Osteocyte (in vitro differentiated cells): ENCODE measurements around the gene MAP3K20. TPM values are rescaled to one million over a fixed set of nuclear protein-coding genes. Genes with fewer than 3 reads are reported as not detected.
A peak's percentile ranks its signal among the peaks of the same experiment; 100 is the strongest.

Experiments
- DNase-seq: peaks from one replicate; pipeline ENCODE4 v3.0.0; 2021; ENCODE audit warnings: mixed read lengths; ENCODE audit not compliant: unreplicated experiment; ENCODE audit errors: extremely low spot score
- H3K27ac Mint-ChIP-seq: one replicate; pipeline ENCODE4 v1.8.0; 2021; ENCODE audit warnings: mild to moderate bottlenecking, mixed read lengths; ENCODE audit not compliant: unreplicated experiment
- H3K27me3 Mint-ChIP-seq: one replicate; pipeline ENCODE4 v1.8.0; 2021; ENCODE audit warnings: mixed read lengths; ENCODE audit not compliant: unreplicated experiment
- H3K36me3 Mint-ChIP-seq: one replicate; pipeline ENCODE4 v1.8.0; 2021; ENCODE audit warnings: mixed read lengths; ENCODE audit not compliant: unreplicated experiment
- H3K4me1 Mint-ChIP-seq: one replicate; pipeline ENCODE4 v1.8.0; 2021; ENCODE audit warnings: mixed read lengths; ENCODE audit not compliant: unreplicated experiment
- H3K4me3 Mint-ChIP-seq: one replicate; pipeline ENCODE4 v1.8.0; 2021; ENCODE audit warnings: mild to moderate bottlenecking, moderate library complexity, mixed read lengths; ENCODE audit not compliant: unreplicated experiment
- H3K9me3 Mint-ChIP-seq: one replicate; pipeline ENCODE4 v1.8.0; 2021; ENCODE audit warnings: mixed read lengths; ENCODE audit not compliant: unreplicated experiment
- CTCF ChIP-seq: fragments of 200-600 bp; sonication (generic); IDR thresholded peaks from 2 replicates; pipeline ENCODE4 v1.5.0; 2021; ENCODE audit warnings: antibody characterized with exemption, mild to moderate bottlenecking, moderate library complexity
- total RNA-seq: library from RNA; stranded (reverse); gene quantifications from 2 replicates; pipeline ENCODE4 v1.2.1, GENCODE V29; 2021

Gene MAP3K20
- total RNA-seq, 1 donor from 2014 or later = 57.4 TPM

DNA sequence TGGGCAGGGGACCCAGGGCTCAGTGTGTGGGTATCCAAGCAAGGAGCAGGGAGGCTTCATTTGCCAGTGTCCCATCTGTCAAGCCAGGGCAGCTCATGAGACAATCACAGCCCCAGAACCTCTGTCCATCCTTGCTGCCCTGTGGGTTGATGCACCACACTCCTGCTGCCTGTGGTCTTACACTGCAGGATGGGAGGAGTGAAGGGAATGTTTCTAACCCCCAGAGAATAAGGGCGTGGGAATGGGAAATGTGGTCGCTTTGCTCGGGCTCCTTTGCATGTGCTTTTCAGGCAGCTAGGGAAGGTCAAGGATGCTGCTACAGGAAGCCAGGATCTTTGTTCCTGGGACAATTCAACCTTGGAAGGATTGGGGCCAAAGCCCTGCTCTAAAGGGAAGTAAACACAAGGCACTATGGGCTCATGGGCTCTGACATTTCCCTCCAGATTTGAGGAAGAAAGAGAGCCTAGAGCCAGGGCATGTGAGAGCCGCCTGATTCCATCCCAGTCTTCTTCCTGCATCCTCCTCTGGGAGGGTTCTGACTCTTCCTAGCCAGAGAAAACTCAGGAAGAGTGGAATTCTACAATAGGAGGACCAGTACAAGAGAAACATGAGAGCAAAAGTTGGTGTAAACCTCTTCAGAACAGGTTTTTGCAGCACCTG is 18.8 kb upstream of the MAP3K20 start:
- H3K27me3 Mint-ChIP-seq = no peaks in the 10 kb centered on the region
- peaks cover 39% of the 10 kb centered on the region for H3K4me1 Mint-ChIP-seq
- H3K4me3 Mint-ChIP-seq = no peak overlapping the region
- DNase-seq = no peak
- no peak for TF ChIP-seq CTCF
- H3K36me3 Mint-ChIP-seq = peaks cover 2% of the 10 kb centered on the region
- no peak overlapping the region for H3K27ac Mint-ChIP-seq
- peaks cover 6% of the 10 kb centered on the region for H3K9me3 Mint-ChIP-seq

DNA sequence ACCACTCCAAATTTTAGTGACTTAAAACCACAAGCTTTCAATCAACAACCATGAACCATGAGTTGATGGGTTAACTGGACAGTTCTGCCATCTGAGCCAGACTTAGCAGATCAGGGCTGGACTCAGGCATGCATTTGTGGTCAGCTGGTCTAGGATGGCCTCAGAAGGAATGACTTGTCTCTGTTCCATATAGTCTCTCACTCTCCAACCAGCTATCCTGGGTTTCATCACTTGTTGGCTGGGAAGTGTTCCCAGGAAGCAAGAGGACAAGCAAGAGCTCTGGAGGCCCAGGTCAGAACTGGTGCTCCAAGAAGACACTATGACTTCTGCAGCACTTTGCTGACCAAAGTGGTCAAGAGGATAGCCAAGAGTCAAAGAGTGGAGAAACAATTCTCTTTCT is 17.5 kb upstream of the MAP3K20 start:
- DNase-seq = no peak

DNA sequence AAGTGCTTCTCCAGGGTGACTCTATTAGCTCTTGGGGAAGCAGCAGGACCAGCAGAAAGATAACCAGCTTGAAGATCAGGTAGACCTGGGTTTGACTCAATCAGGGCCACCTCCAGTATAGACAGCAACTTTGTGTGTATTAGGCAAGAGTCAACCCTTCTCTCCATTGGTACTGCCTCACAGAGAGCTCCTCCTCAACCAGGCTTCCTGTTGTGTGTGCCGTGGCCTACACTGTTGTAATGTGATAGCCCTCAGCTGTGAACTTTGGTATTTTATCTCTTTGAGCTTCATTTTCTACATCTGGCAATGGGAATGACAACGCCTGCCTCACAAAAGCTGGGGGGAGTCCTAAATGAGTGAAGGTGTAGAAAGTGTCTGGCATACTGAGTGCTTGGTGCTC is 17.0 kb upstream of the MAP3K20 start:
- Mint-ChIP-seq H3K4me3 (no peak overlapping the region), H3K4me1 (peaks cover 33% of the 10 kb centered on the region), H3K9me3 (peaks cover 3% of the 10 kb centered on the region), H3K36me3 (peaks cover 2% of the 10 kb centered on the region), H3K27me3 (no peaks in the 10 kb centered on the region), H3K27ac (no peak overlapping the region)
- no peak for TF ChIP-seq CTCF
- DNase-seq = no peak

More for the DNA sequence above, 17.5 kb upstream of the MAP3K20 start:
- H3K36me3 Mint-ChIP-seq = peaks cover 2% of the 10 kb centered on the region
- H3K4me1 Mint-ChIP-seq = peaks cover 39% of the 10 kb centered on the region
- no peak overlapping the region for H3K27ac Mint-ChIP-seq
- TF ChIP-seq CTCF = no peak
- no peak overlapping the region for H3K4me3 Mint-ChIP-seq
- no peaks in the 10 kb centered on the region for H3K27me3 Mint-ChIP-seq
- H3K9me3 Mint-ChIP-seq = peaks cover 4% of the 10 kb centered on the region

GRCh38 chr2:173059292-173059691 is 16.4 kb upstream of the MAP3K20 start:
- H3K27ac Mint-ChIP-seq = no peak overlapping the region
- peaks cover 2% of the 10 kb centered on the region for H3K36me3 Mint-ChIP-seq
- TF ChIP-seq CTCF = no peak
- H3K9me3 Mint-ChIP-seq = peaks cover 3% of the 10 kb centered on the region
- no peaks in the 10 kb centered on the region for H3K27me3 Mint-ChIP-seq
- no peak overlapping the region for H3K4me3 Mint-ChIP-seq
- H3K4me1 Mint-ChIP-seq = peaks cover 27% of the 10 kb centered on the region
- DNase-seq = no peak

GRCh38 chr2:173059971-173060461 is 15.6 kb upstream of the MAP3K20 start:
- peaks cover 3% of the 10 kb centered on the region for H3K9me3 Mint-ChIP-seq
- H3K4me1 Mint-ChIP-seq = peaks cover 22% of the 10 kb centered on the region
- no peak for TF ChIP-seq CTCF
- H3K36me3 Mint-ChIP-seq = peaks cover 2% of the 10 kb centered on the region
- H3K27me3 Mint-ChIP-seq = no peaks in the 10 kb centered on the region
- H3K27ac Mint-ChIP-seq = peak overlapping the region; percentile 44
- no peak for DNase-seq
- no peak overlapping the region for H3K4me3 Mint-ChIP-seq
